ENCODE measurements around the gene ADAMTSL1.

DNA sequence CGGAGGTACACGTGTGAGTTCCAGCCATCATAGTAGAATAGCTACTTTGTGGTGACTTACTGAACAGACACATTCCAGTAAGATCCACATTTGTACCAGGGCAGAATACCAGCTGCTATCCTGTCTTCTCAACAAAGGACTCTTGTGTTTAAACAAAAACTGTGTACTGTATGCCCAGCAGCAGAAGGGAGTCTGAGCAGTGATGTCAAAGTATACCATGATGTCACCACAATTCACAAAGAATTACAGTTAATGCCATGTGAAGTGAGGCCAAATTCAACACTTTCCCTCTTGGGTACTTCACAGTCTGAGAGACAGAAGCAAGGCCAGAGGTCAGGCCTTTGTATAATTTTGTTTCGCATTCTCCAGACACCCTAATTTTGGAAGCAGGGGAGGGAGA lies 137.0 kb downstream of the ADAMTSL1 start:
- TF ChIP-seq POLR2A (IDR thresholded peaks at IDR 0.05), result no peak
- TF ChIP-seq, protein P1, sequence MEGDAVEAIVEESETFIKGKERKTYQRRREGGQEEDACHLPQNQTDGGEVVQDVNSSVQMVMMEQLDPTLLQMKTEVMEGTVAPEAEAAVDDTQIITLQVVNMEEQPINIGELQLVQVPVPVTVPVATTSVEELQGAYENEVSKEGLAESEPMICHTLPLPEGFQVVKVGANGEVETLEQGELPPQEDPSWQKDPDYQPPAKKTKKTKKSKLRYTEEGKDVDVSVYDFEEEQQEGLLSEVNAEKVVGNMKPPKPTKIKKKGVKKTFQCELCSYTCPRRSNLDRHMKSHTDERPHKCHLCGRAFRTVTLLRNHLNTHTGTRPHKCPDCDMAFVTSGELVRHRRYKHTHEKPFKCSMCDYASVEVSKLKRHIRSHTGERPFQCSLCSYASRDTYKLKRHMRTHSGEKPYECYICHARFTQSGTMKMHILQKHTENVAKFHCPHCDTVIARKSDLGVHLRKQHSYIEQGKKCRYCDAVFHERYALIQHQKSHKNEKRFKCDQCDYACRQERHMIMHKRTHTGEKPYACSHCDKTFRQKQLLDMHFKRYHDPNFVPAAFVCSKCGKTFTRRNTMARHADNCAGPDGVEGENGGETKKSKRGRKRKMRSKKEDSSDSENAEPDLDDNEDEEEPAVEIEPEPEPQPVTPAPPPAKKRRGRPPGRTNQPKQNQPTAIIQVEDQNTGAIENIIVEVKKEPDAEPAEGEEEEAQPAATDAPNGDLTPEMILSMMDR (IDR thresholded peaks at IDR 0.05), result no peak

Data from stomach (tissue), 4 donors.